Glutamatergic neuron (in vitro differentiated cells): ENCODE results near the gene CCNQ. TPM values are rescaled to one million over a fixed set of nuclear protein-coding genes. Genes with fewer than 3 reads are reported as not detected.

Experiments used
- DNase-seq: peaks from one replicate; pipeline ENCODE4 v3.0.0; 2022
- H3K27ac Mint-ChIP-seq: one replicate; pipeline ENCODE4 v1.8.0; 2020; ENCODE audit warnings: mild to moderate bottlenecking, mixed read lengths, inconsistent platforms; ENCODE audit not compliant: unreplicated experiment
- H3K27me3 Mint-ChIP-seq: one replicate; pipeline ENCODE4 v1.8.0; 2020; ENCODE audit warnings: mild to moderate bottlenecking, moderate library complexity, mixed read lengths, inconsistent platforms; ENCODE audit not compliant: unreplicated experiment
- H3K36me3 Mint-ChIP-seq: one replicate; pipeline ENCODE4 v1.8.0; 2020; ENCODE audit warnings: mild to moderate bottlenecking, mixed read lengths, inconsistent platforms; ENCODE audit not compliant: unreplicated experiment
- H3K4me1 Mint-ChIP-seq: one replicate; pipeline ENCODE4 v1.8.0; 2020; ENCODE audit warnings: mild to moderate bottlenecking, low read depth, mixed read lengths, inconsistent platforms; ENCODE audit not compliant: unreplicated experiment
- H3K4me3 Mint-ChIP-seq: one replicate; pipeline ENCODE4 v1.8.0; 2020; ENCODE audit warnings: mild to moderate bottlenecking, mixed read lengths, inconsistent platforms; ENCODE audit not compliant: unreplicated experiment
- H3K9me3 Mint-ChIP-seq: one replicate; pipeline ENCODE4 v1.8.0; 2020; ENCODE audit warnings: mild to moderate bottlenecking, moderate library complexity, mixed read lengths, inconsistent platforms; ENCODE audit not compliant: unreplicated experiment
- CTCF ChIP-seq: fragments of 200-600 bp; sonication (generic); IDR thresholded peaks from one replicate; pipeline ENCODE4 v1.5.0; 2021; ENCODE audit not compliant: partially characterized antibody, unreplicated experiment
- total RNA-seq: library from RNA; stranded (reverse); fragmentation: NEBNext Ultra II Directional; extraction: Animal tissue kit (Norgen Biotek cat#: 25700); gene quantifications from one replicate; pipeline ENCODE4 v1.2.1, GENCODE V29; 2021; ENCODE audit not compliant: unreplicated experiment

The CCNQ gene
- total RNA-seq, 1 donor from 2014 or later: 28.9 TPM

GRCh38 chrX:153639177-153640044, 40.5 kb upstream of the CCNQ start:
- H3K4me1 Mint-ChIP-seq: peaks cover 6% of the 10 kb centered on the region
- DNase-seq: no peak

GRCh38 chrX:153638436-153639176, 39.7 kb upstream of the CCNQ start:
- no peak for TF ChIP-seq CTCF
- Mint-ChIP-seq H3K27me3 (peaks cover 3% of the 10 kb centered on the region), H3K36me3 (no peaks in the 10 kb centered on the region), H3K4me3 (no peak overlapping the region), H3K9me3 (no peaks in the 10 kb centered on the region), H3K27ac (no peak overlapping the region), H3K4me1 (peaks cover 6% of the 10 kb centered on the region)
- DNase-seq: no peak

More at GRCh38 chrX:153639177-153640044, 40.5 kb upstream of the CCNQ start:
- H3K4me3 Mint-ChIP-seq: no peak overlapping the region
- H3K36me3 Mint-ChIP-seq: no peaks in the 10 kb centered on the region
- no peak for TF ChIP-seq CTCF
- H3K27me3 Mint-ChIP-seq: peaks cover 3% of the 10 kb centered on the region
- H3K9me3 Mint-ChIP-seq: no peaks in the 10 kb centered on the region
- no peak overlapping the region for H3K27ac Mint-ChIP-seq

- peaks cover 3% of the 10 kb centered on the region for H3K27me3 Mint-ChIP-seq
- no peak for DNase-seq
- no peak overlapping the region for H3K27ac Mint-ChIP-seq
- H3K36me3 Mint-ChIP-seq: no peaks in the 10 kb centered on the region
- peaks cover 6% of the 10 kb centered on the region for H3K4me1 Mint-ChIP-seq
- no peak for TF ChIP-seq CTCF
- H3K9me3 Mint-ChIP-seq: no peaks in the 10 kb centered on the region
- H3K4me3 Mint-ChIP-seq: no peak overlapping the region
Measured at GRCh38 chrX:153638041-153638371, 39.1 kb upstream of the CCNQ start.

- Mint-ChIP-seq H3K27ac (no peak overlapping the region), H3K36me3 (no peaks in the 10 kb centered on the region), H3K27me3 (no peaks in the 10 kb centered on the region), H3K4me1 (peaks cover 6% of the 10 kb centered on the region), H3K9me3 (no peaks in the 10 kb centered on the region), H3K4me3 (no peak overlapping the region)
- no peak for DNase-seq
- no peak for TF ChIP-seq CTCF
Measured at GRCh38 chrX:153637121-153638040, 38.4 kb upstream of the CCNQ start.
